22Rv1 (cell line): ENCODE results near the gene C17orf75.

Experiments used
- CTCF ChIP-seq: fragments of 450-650 bp; IDR thresholded peaks from 2 replicates; pipeline ENCODE4 v1.5.1; 2017; ENCODE audit warnings: mild to moderate bottlenecking
- ZFX ChIP-seq: fragments of 450-650 bp; IDR thresholded peaks from 2 replicates; pipeline ENCODE4 v1.6.1; 2017; ENCODE audit warnings: antibody characterized with exemption, borderline replicate concordance

GRCh38 chr17:32297424-32297823 lies 44.5 kb downstream of the C17orf75 start:
- TF ChIP-seq CTCF (no peak), ZFX (no peak)
